Measurements from ENCODE around the gene ANO4.

Gene ANO4

DNA sequence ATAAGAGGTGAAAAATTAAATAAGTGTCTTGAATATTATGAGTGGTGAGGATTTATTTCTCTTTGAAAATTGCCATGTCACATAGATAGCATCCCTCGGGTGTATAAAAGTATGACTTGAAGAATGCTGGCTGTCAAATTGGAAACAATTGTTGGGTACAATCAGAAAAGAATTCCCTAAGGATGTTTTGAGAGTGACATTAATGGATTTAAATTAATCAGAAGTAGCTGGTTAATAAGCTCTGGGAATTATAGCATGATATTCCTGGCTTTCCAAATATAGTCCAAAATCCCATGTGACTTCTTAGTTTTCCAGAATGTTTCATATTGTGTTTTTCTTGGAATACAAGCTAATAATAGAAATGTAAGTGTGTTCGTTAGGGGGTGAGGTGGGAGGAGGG is 196.5 kb downstream of the ANO4 start:
- in situ Hi-C loops (cut with HindIII; ENCODE audit: low sequenced_read_pairs), result no loop called here
- no peak for DNase-seq (ENCODE audit: low read depth, low spot score)
- no peak overlapping the region for H3K4me3 ChIP-seq (ENCODE audit: low read depth, low read length)
- no peak for TF ChIP-seq CTCF (IDR thresholded peaks at IDR 0.05; ENCODE audit: low read depth, low read length)

DNA sequence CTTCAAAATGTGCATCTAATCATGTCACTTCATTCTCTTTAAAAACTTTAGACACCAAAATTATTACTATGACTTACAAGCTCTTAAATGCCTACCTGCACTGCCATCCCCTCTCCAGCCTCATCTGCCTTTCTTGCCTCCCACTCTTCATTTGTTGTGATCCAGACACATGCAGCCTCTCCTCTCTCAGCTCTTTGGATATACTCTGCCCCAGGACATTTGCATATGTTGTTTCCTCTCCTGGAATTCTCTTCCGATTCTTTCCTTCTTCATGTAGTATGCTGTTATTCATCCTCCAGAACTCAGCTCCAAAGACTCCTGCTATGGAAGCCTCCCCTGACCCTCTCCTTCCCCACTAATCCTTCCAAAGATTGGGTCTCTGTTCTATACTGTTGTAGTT is 197.6 kb downstream of the ANO4 start:
- in situ Hi-C loops (cut with HindIII; ENCODE audit: low sequenced_read_pairs), result no loop called here
- no peak overlapping the region for H3K4me3 ChIP-seq (ENCODE audit: low read depth, low read length)
- no peak for DNase-seq (ENCODE audit: low read depth, low spot score)
- TF ChIP-seq CTCF (IDR thresholded peaks at IDR 0.05; ENCODE audit: low read depth, low read length), result no peak

DNA sequence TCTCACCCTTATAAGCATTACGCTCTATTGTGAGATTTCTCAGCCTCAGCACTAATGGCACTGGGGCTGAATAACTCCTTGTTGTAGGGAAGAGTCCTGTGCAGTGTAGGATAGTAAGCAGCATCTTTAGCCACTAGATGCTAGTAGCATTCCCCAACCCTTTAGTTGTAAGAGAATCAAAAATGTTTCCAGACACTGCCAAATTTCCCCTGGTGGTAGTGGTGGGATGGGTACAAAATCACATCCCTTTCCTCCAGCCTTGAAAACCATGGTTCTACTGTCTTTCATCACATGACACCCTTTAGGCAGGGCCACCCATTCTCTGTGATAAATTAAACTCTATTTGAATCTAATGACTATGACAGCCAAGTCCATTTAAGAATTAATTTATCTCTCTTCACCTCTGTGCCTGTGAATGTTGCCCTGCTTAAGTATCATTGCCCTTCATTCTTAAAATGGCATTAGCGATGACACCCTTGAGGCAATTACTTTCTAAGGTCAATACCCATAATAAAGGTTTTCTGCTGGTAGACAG is 199.4 kb downstream of the ANO4 start:
- H3K4me3 ChIP-seq (ENCODE audit: low read depth, low read length), result no peak overlapping the region
- no peak for DNase-seq (ENCODE audit: low read depth, low spot score)
- in situ Hi-C loops (cut with HindIII; ENCODE audit: low sequenced_read_pairs), result no loop called here
- TF ChIP-seq CTCF (IDR thresholded peaks at IDR 0.05; ENCODE audit: low read depth, low read length), result no peak

- DNase-seq (ENCODE audit: low read depth, low spot score), result peak; percentile 23
- in situ Hi-C loops (cut with HindIII; ENCODE audit: low sequenced_read_pairs), result no loop called here
- H3K4me3 ChIP-seq (ENCODE audit: low read depth, low read length), result no peak overlapping the region
- no peak for TF ChIP-seq CTCF (IDR thresholded peaks at IDR 0.05; ENCODE audit: low read depth, low read length)
These were observed 200.6 kb downstream of the ANO4 start for GRCh38 chr12:100995201-100995600.

- TF ChIP-seq CTCF (IDR thresholded peaks at IDR 0.05; ENCODE audit: low read depth, low read length), result no peak
- in situ Hi-C loops (cut with HindIII; ENCODE audit: low sequenced_read_pairs), result no loop called here
- no peak overlapping the region for H3K4me3 ChIP-seq (ENCODE audit: low read depth, low read length)
- peak; percentile 30 for DNase-seq (ENCODE audit: low read depth, low spot score)
These were observed 201.2 kb downstream of the ANO4 start for GRCh38 chr12:100995771-100996170.

DNA sequence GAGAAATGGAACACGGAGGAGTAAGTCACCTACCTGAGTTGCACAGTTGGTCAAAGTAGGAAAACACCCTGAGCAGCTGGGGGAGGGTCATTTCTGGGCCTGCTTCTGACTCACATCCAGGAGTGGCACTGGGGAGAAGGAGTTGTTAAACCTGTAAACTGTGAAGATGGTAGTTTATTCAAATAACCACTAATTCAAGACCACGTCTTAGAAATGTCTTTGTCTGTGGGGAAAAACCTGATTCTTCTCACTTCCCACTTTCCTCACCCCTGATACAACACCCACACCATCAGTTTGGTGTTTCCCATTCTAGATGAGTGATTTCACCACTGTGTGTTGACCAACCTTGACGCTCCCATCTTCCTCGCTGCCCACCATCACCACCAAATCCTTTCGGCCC is 207.1 kb downstream of the ANO4 start:
- TF ChIP-seq CTCF (IDR thresholded peaks at IDR 0.05; ENCODE audit: low read depth, low read length), result no peak
- H3K4me3 ChIP-seq (ENCODE audit: low read depth, low read length), result no peak overlapping the region
- in situ Hi-C loops (cut with HindIII; ENCODE audit: low sequenced_read_pairs), result no loop called here

More for the DNA sequence above, 207.1 kb downstream of the ANO4 start:
- DNase-seq (ENCODE audit: low read depth, low spot score), result no peak
